Measurements from ENCODE around the gene PRKACA.
A peak's percentile ranks its signal among the peaks of the same experiment; 100 is the strongest.

PRKACA gene

DNA sequence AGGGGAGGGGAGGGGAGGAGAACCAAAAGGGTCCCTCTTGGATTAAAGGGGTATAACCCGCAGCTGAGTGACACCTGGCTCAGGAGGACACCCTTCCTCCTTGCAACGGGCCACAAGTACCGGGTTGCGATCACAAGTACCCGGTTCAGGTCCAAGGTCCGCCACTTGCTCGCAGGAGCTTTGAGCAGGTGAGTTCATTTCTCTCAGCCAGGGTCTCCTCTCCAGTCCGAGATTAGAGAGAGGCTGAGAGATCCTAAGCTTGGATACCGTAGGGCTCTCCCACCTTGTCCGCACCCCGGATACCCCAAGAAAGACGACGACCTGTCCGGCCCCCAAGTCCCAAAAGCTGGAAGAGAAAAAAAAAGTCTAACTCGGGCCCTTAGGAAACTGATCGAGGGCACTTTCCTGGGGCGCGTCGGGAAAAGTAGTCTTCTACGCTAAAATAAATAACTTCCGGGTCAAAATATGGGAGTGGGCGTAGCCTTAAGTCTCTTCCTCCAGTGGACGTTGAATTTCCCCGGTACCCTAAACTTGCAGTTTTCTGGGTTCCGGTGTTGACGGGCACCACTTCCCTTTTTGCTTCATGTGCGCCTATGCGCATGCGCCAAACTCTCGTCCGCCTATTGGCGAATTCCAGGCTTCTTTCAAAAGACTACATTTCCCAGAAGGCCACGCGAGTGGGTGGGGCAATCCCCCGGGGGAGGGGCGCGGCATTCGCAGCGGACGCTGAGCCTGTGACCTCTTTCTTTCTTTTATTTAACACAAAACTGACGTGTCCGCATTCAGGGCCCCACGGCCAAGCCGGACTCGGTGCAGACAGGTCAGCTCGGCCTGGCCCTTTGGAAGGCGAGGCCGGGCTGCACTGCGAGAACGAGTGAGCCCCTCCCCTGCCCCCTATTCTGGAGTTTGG, 36.4 kb downstream of the PRKACA start:
- TF ChIP-seq, protein P1, sequence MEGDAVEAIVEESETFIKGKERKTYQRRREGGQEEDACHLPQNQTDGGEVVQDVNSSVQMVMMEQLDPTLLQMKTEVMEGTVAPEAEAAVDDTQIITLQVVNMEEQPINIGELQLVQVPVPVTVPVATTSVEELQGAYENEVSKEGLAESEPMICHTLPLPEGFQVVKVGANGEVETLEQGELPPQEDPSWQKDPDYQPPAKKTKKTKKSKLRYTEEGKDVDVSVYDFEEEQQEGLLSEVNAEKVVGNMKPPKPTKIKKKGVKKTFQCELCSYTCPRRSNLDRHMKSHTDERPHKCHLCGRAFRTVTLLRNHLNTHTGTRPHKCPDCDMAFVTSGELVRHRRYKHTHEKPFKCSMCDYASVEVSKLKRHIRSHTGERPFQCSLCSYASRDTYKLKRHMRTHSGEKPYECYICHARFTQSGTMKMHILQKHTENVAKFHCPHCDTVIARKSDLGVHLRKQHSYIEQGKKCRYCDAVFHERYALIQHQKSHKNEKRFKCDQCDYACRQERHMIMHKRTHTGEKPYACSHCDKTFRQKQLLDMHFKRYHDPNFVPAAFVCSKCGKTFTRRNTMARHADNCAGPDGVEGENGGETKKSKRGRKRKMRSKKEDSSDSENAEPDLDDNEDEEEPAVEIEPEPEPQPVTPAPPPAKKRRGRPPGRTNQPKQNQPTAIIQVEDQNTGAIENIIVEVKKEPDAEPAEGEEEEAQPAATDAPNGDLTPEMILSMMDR (IDR thresholded peaks at IDR 0.05; ENCODE audit: control insufficient read depth, extremely low read depth, insufficient read depth), result no peak
- DNase-seq (ENCODE audit: low read depth), result peak; percentile 99
- peak overlapping the region; percentile 77 for H3K4me3 ChIP-seq (ENCODE audit: low read depth, low read length)

- TF ChIP-seq, protein P1 (IDR thresholded peaks at IDR 0.05; ENCODE audit: control insufficient read depth, extremely low read depth, insufficient read depth), result no peak
- H3K4me3 ChIP-seq (ENCODE audit: low read depth, low read length), result no peak overlapping the region
- DNase-seq (ENCODE audit: low read depth), result no peak
These were observed 39.2 kb downstream of the PRKACA start for GRCh38 chr19:14078411-14078810.

DNA sequence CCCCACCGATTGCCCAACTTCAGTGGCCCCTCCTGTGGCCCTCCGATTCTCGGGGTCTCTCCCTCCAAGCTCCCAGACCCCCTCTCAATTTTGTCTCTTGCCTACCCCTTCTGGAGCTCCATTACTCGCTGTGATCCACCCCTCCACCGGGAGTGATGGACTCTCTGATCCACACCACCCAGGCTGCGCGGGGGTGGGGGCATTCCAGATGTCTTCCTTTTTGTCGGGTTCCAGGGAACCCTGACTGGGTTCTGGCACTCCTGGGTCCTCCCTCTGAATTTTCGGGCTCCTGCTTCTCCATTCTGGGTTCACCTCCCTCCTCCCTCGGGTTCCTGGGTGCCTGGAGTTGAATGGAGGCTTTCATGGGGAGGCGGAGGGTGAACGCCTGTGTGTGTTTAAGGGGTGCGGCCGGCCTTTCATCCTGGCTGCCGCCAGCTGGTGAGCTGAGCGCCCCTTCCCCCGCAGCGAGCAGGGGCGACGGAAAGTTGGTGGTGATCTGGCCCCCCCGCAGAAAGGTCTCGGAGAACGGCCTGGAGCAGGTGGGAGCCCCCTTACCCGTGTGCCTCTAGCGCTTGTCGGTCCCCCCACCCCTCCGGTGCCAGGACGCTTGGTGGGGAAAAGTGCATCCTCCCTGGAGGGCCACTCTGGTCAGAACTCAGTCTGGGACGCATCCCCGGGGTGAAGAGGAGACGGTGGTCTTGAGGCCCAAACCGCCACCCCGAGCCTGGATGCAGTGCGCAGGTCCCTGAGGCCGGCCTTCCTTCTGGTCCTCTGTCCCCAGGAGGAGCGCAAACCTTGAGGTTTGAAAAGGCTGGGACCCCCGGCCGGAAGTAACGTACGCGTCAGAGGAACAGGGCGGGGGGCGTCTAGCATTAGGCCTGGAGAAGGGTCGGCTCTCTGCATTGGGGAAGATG, 43.4 kb downstream of the PRKACA start:
- TF ChIP-seq, protein P1 (IDR thresholded peaks at IDR 0.05; ENCODE audit: control insufficient read depth, extremely low read depth, insufficient read depth), result no peak
- DNase-seq (ENCODE audit: low read depth), result no peak

DNA sequence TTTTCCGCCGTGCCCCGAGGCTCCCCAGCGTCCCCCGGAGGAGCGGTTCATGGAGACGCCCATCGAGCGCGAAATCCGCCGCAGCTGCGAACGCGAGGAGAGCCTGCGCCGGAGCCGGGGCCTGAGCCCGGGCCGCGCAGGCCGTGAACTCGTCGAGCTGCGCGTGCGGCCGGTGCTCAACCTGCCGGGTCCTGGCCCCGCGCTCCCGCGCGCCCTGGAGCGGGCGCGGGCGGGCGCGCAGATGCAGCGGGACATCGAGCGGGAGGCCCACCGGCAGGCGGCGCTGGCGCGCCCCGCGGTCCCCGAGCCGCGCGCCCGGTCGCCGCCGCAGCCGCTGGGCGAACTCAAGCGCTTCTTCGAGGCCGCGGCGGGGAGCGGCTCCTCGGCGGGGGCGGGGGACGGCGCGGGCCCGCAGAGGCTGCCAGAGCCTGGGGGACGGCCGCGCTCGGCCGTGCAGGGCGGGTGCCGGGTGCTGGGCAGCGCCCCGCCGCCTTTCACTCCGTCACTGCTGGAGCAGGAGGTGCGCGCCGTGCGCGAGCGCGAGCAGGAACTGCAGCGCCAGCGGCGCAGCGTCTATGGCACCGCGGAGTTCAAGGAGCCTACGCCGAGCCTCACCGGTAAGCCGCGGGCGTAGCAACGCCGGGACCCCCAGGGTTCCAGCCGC, 44.2 kb downstream of the PRKACA start:
- peak; percentile 47 for DNase-seq (ENCODE audit: low read depth)
- peak overlapping the region; percentile 62 for H3K4me3 ChIP-seq (ENCODE audit: low read depth, low read length)
- TF ChIP-seq, protein P1 (IDR thresholded peaks at IDR 0.05; ENCODE audit: control insufficient read depth, extremely low read depth, insufficient read depth), result peak; percentile 76

More for the DNA sequence above, 43.4 kb downstream of the PRKACA start:
- peak overlapping the region; percentile 62 for H3K4me3 ChIP-seq (ENCODE audit: low read depth, low read length)

DNA sequence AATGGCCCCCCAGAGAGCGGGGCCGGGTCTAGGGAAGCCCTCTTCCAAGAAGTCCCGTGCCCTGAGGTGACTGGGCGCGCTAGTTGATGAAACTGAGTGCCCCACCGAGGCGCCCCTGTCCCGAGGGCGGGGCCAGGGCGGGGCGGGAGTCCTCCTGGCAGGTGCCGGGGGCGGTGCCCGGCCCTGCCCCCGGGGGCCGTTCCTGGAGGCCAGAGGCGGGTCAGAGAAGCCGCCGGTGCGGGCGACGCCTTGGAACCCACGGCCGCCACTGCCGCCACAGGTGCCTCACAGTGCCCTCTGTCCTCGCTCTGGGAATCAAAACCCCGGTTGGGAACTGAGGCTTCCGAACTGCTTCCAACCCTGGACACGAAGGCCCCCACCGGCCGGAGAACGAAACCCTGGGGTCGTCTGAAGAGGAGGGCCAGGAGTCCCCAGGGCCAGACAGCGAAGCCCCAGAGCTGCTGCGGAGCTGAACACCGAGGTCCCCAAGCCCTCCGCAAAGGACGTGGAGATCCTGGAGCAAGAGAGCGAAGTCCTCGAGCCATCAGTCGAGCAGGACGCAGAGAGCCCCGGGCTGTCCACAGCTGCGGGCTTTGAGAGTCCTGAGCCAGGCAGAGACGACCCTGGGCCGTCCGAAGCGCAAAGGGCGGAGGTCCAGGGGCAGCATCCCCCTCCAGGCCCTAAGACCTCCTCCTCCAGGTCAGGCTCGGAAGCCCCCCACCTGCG, 44.9 kb downstream of the PRKACA start, which contains the start of gene MISP3:
TSS of gene MISP3 (plus strand) at position 252 of the 726 bp plus-strand sequence. CDS start 524 bp downstream, outside the sequence.
- peak within 1 kb of the TSS; percentile 62 for H3K4me3 ChIP-seq (ENCODE audit: low read depth, low read length)
- TF ChIP-seq, protein P1 (IDR thresholded peaks at IDR 0.05; ENCODE audit: control insufficient read depth, extremely low read depth, insufficient read depth), result no peak
- DNase-seq (ENCODE audit: low read depth), result no peak

Measured in LNCaP clone FGC (cell line).